ENCODE results near the gene TBC1D1.

TBC1D1 gene

GRCh38 chr4:37949636-37950426, 58.9 kb downstream of the TBC1D1 start:
- H3K36me3 ChIP-seq (ENCODE audit: control insufficient read depth, insufficient read depth, low read length), result no peaks in the 10 kb centered on the region
- H3K4me1 ChIP-seq (ENCODE audit: control insufficient read depth, insufficient read depth, low read length, poor library complexity, severe bottlenecking), result no peaks in the 10 kb centered on the region
- H3K27ac ChIP-seq (ENCODE audit: low read depth, low read length, severe bottlenecking), result no peak overlapping the region
- 79 to 84% methylated on average over 5 to 6 of the region's 9 CpGs for WGBS, 2 experiments (ENCODE audit: insufficient coverage in 2 of 2)
- no peak overlapping the region for H3K4me3 ChIP-seq (ENCODE audit: extremely low read depth, insufficient read depth, low read length, poor library complexity, severe bottlenecking)
- no peaks in the 10 kb centered on the region for H3K9me3 ChIP-seq (ENCODE audit: control insufficient read depth, low read length)

- H3K27ac ChIP-seq (ENCODE audit: low read depth, low read length, severe bottlenecking), result no peak overlapping the region
- H3K4me1 ChIP-seq (ENCODE audit: control insufficient read depth, insufficient read depth, low read length, poor library complexity, severe bottlenecking), result no peaks in the 10 kb centered on the region
- H3K4me3 ChIP-seq (ENCODE audit: extremely low read depth, insufficient read depth, low read length, poor library complexity, severe bottlenecking), result no peak overlapping the region
- no peaks in the 10 kb centered on the region for H3K36me3 ChIP-seq (ENCODE audit: control insufficient read depth, insufficient read depth, low read length)
- 88 to 97% methylated on average over 6 to 10 of the region's 10 CpGs for WGBS, 2 experiments (ENCODE audit: insufficient coverage in 2 of 2)
- H3K9me3 ChIP-seq (ENCODE audit: control insufficient read depth, low read length), result no peaks in the 10 kb centered on the region
Measured at GRCh38 chr4:37951461-37952352, 60.8 kb downstream of the TBC1D1 start.

GRCh38 chr4:37953156-37953555, 62.3 kb downstream of the TBC1D1 start:
- Histone ChIP-seq H3K4me1 (ENCODE audit: control insufficient read depth, insufficient read depth, low read length, poor library complexity, severe bottlenecking) (no peaks in the 10 kb centered on the region), H3K36me3 (ENCODE audit: control insufficient read depth, insufficient read depth, low read length) (no peaks in the 10 kb centered on the region), H3K27ac (ENCODE audit: low read depth, low read length, severe bottlenecking) (no peak overlapping the region), H3K4me3 (ENCODE audit: extremely low read depth, insufficient read depth, low read length, poor library complexity, severe bottlenecking) (no peak overlapping the region), H3K9me3 (ENCODE audit: control insufficient read depth, low read length) (no peaks in the 10 kb centered on the region)
- WGBS, 2 experiments (ENCODE audit: insufficient coverage in 2 of 2), result no CpG with 5 or more reads among the region's 1 CpG

- Histone ChIP-seq H3K4me3 (ENCODE audit: extremely low read depth, insufficient read depth, low read length, poor library complexity, severe bottlenecking) (no peak overlapping the region), H3K36me3 (ENCODE audit: control insufficient read depth, insufficient read depth, low read length) (no peaks in the 10 kb centered on the region), H3K27ac (ENCODE audit: low read depth, low read length, severe bottlenecking) (no peak overlapping the region), H3K9me3 (ENCODE audit: control insufficient read depth, low read length) (no peaks in the 10 kb centered on the region), H3K4me1 (ENCODE audit: control insufficient read depth, insufficient read depth, low read length, poor library complexity, severe bottlenecking) (no peaks in the 10 kb centered on the region)
- 29 to 83% methylated on average over 1 to 5 of the region's 7 CpGs for WGBS, 2 experiments (ENCODE audit: insufficient coverage in 2 of 2)
Measured at GRCh38 chr4:37953620-37954293, 62.9 kb downstream of the TBC1D1 start.

GRCh38 chr4:37956941-37957340, 66.1 kb downstream of the TBC1D1 start:
- no peak overlapping the region for H3K27ac ChIP-seq (ENCODE audit: low read depth, low read length, severe bottlenecking)

GRCh38 chr4:37958932-37959331, 68.0 kb downstream of the TBC1D1 start:
- Histone ChIP-seq H3K4me1 (ENCODE audit: control insufficient read depth, insufficient read depth, low read length, poor library complexity, severe bottlenecking) (no peaks in the 10 kb centered on the region), H3K36me3 (ENCODE audit: control insufficient read depth, insufficient read depth, low read length) (no peaks in the 10 kb centered on the region), H3K9me3 (ENCODE audit: control insufficient read depth, low read length) (no peaks in the 10 kb centered on the region), H3K27ac (ENCODE audit: low read depth, low read length, severe bottlenecking) (no peak overlapping the region), H3K4me3 (ENCODE audit: extremely low read depth, insufficient read depth, low read length, poor library complexity, severe bottlenecking) (no peak overlapping the region)
- 100% methylated on average over 2 of the region's 6 CpGs; no CpG with 5 or more reads in 1 of the 2 experiments for WGBS, 2 experiments (ENCODE audit: insufficient coverage in 2 of 2)

More at GRCh38 chr4:37956941-37957340, 66.1 kb downstream of the TBC1D1 start:
- 67% methylated on average over 1 of the region's 4 CpGs; no CpG with 5 or more reads in 1 of the 2 experiments for WGBS, 2 experiments (ENCODE audit: insufficient coverage in 2 of 2)
- Histone ChIP-seq H3K4me3 (ENCODE audit: extremely low read depth, insufficient read depth, low read length, poor library complexity, severe bottlenecking) (no peak overlapping the region), H3K4me1 (ENCODE audit: control insufficient read depth, insufficient read depth, low read length, poor library complexity, severe bottlenecking) (no peaks in the 10 kb centered on the region), H3K36me3 (ENCODE audit: control insufficient read depth, insufficient read depth, low read length) (no peaks in the 10 kb centered on the region), H3K9me3 (ENCODE audit: control insufficient read depth, low read length) (no peaks in the 10 kb centered on the region)

GRCh38 chr4:37960098-37960497, 69.2 kb downstream of the TBC1D1 start, which contains the start of gene PTTG2:
TSS of gene PTTG2 (plus strand) at chr4:37960398. CDS start at chr4:37960435, 37 bp downstream.
- 90 to 94% methylated on average over 3 to 5 of the region's 5 CpGs for WGBS, 2 experiments (ENCODE audit: insufficient coverage in 2 of 2)
- Histone ChIP-seq H3K27ac (ENCODE audit: low read depth, low read length, severe bottlenecking) (no peak within 1 kb of the TSS), H3K9me3 (ENCODE audit: control insufficient read depth, low read length) (no peaks in the 10 kb centered on the region), H3K4me3 (ENCODE audit: extremely low read depth, insufficient read depth, low read length, poor library complexity, severe bottlenecking) (no peak within 1 kb of the TSS), H3K36me3 (ENCODE audit: control insufficient read depth, insufficient read depth, low read length) (no peaks in the 10 kb centered on the region), H3K4me1 (ENCODE audit: control insufficient read depth, insufficient read depth, low read length, poor library complexity, severe bottlenecking) (no peaks in the 10 kb centered on the region)

GRCh38 chr4:37960679-37961450, 70.0 kb downstream of the TBC1D1 start:
- Histone ChIP-seq H3K27ac (ENCODE audit: low read depth, low read length, severe bottlenecking) (no peak overlapping the region), H3K4me1 (ENCODE audit: control insufficient read depth, insufficient read depth, low read length, poor library complexity, severe bottlenecking) (no peaks in the 10 kb centered on the region), H3K9me3 (ENCODE audit: control insufficient read depth, low read length) (no peaks in the 10 kb centered on the region), H3K36me3 (ENCODE audit: control insufficient read depth, insufficient read depth, low read length) (no peaks in the 10 kb centered on the region), H3K4me3 (ENCODE audit: extremely low read depth, insufficient read depth, low read length, poor library complexity, severe bottlenecking) (no peak overlapping the region)
- WGBS, 2 experiments (ENCODE audit: insufficient coverage in 2 of 2), result 81 to 100% methylated on average over 2 of the region's 5 CpGs

GRCh38 chr4:37964734-37965457, 74.0 kb downstream of the TBC1D1 start:
- no peak overlapping the region for H3K27ac ChIP-seq (ENCODE audit: low read depth, low read length, severe bottlenecking)
- no peaks in the 10 kb centered on the region for H3K9me3 ChIP-seq (ENCODE audit: control insufficient read depth, low read length)
- 100% methylated on average over 1 to 2 of the region's 4 CpGs for WGBS, 2 experiments (ENCODE audit: insufficient coverage in 2 of 2)
- H3K4me3 ChIP-seq (ENCODE audit: extremely low read depth, insufficient read depth, low read length, poor library complexity, severe bottlenecking), result no peak overlapping the region
- no peaks in the 10 kb centered on the region for H3K36me3 ChIP-seq (ENCODE audit: control insufficient read depth, insufficient read depth, low read length)
- no peaks in the 10 kb centered on the region for H3K4me1 ChIP-seq (ENCODE audit: control insufficient read depth, insufficient read depth, low read length, poor library complexity, severe bottlenecking)
